H9 (cell line): ENCODE measurements around the gene TMEM183A. TPM values are rescaled to one million over a fixed set of nuclear protein-coding genes. Genes with fewer than 3 reads are reported as not detected.

Source experiments
- DNase-seq: peaks from one replicate; pipeline ENCODE4 v3.0.0-alpha.2; 2017
- H2AFZ ChIP-seq: one replicate; pipeline ENCODE4 v1.6.1; 2013; ENCODE audit warnings: mild to moderate bottlenecking, low read length, control low read depth, moderate library complexity
- H2AK5ac ChIP-seq: 2 replicates; pipeline ENCODE4 v1.6.1; 2013; ENCODE audit warnings: low read length, control low read depth, mixed read lengths; ENCODE audit not compliant: insufficient read length
- H2BK120ac ChIP-seq: one replicate; pipeline ENCODE4 v1.6.1; 2013; ENCODE audit warnings: low read depth, mild to moderate bottlenecking, low read length, control low read depth, inconsistent platforms; ENCODE audit not compliant: poor library complexity, severe bottlenecking
- H2BK12ac ChIP-seq: 2 replicates; pipeline ENCODE4 v1.6.1; 2013; ENCODE audit warnings: low read length, control low read depth, mixed read lengths, low read depth; ENCODE audit not compliant: insufficient read length
- H2BK15ac ChIP-seq: 2 replicates; pipeline ENCODE4 v1.6.1; 2013; ENCODE audit warnings: low read depth, low read length, control low read depth
- H2BK20ac ChIP-seq: one replicate; pipeline ENCODE4 v1.6.1; 2013; ENCODE audit warnings: low read depth, mild to moderate bottlenecking, low read length, control low read depth, inconsistent platforms; ENCODE audit not compliant: poor library complexity, severe bottlenecking
- H2BK5ac ChIP-seq: 2 replicates; pipeline ENCODE4 v1.6.1; 2013; ENCODE audit warnings: low read length, control low read depth, mixed read lengths; ENCODE audit not compliant: insufficient read length
- H3K14ac ChIP-seq: 2 replicates; pipeline ENCODE4 v1.6.1; 2013; ENCODE audit warnings: low read length, control low read depth; ENCODE audit not compliant: insufficient read depth
- H3K18ac ChIP-seq: 2 replicates; pipeline ENCODE4 v1.6.1; 2013; ENCODE audit warnings: low read depth, mild to moderate bottlenecking, mixed read lengths, low read length, control low read depth; ENCODE audit not compliant: insufficient read length
- H3K23ac ChIP-seq: 2 replicates; pipeline ENCODE4 v1.6.1; 2013; ENCODE audit warnings: low read length, control low read depth, mixed read lengths, low read depth; ENCODE audit not compliant: insufficient read length
- H3K23me2 ChIP-seq: 2 replicates; pipeline ENCODE4 v1.6.1; 2013; ENCODE audit warnings: low read depth, mild to moderate bottlenecking, mixed read lengths, low read length, control low read depth; ENCODE audit not compliant: insufficient read length, poor library complexity, severe bottlenecking
- H3K27ac ChIP-seq: 2 replicates; pipeline ENCODE4 v1.5.1; 2013; ENCODE audit warnings: low read length, control low read depth, mixed read lengths, low read depth; ENCODE audit not compliant: insufficient read length
- H3K27me3 ChIP-seq: 2 replicates; pipeline ENCODE4 v1.6.1; 2013; ENCODE audit warnings: low read length, control low read depth, inconsistent platforms; ENCODE audit not compliant: insufficient read depth
- H3K4ac ChIP-seq: 2 replicates; pipeline ENCODE4 v1.6.1; 2013; ENCODE audit warnings: low read depth, mild to moderate bottlenecking, control low read depth, inconsistent platforms, low read length, moderate library complexity
- H3K4me1 ChIP-seq: 2 replicates; pipeline ENCODE4 v1.6.1; 2013; ENCODE audit warnings: low read length, control low read depth, inconsistent platforms; ENCODE audit not compliant: insufficient read depth
- H3K4me2 ChIP-seq: 2 replicates; pipeline ENCODE4 v1.6.1; 2013; ENCODE audit warnings: low read length, control low read depth, mixed read lengths; ENCODE audit not compliant: insufficient read length, insufficient read depth
- H3K56ac ChIP-seq: 2 replicates; pipeline ENCODE4 v1.6.1; 2013; ENCODE audit warnings: low read depth, mild to moderate bottlenecking, mixed read lengths, low read length, control low read depth; ENCODE audit not compliant: insufficient read length
- H3K79me1 ChIP-seq: 2 replicates; pipeline ENCODE4 v1.6.1; 2013; ENCODE audit warnings: low read depth, mild to moderate bottlenecking, moderate library complexity, low read length, control low read depth, inconsistent platforms; ENCODE audit not compliant: insufficient read depth, poor library complexity, severe bottlenecking
- H3K79me2 ChIP-seq: 2 replicates; pipeline ENCODE4 v1.6.1; 2013; ENCODE audit warnings: low read length, control low read depth, inconsistent platforms; ENCODE audit not compliant: insufficient read depth
- H3K9ac ChIP-seq: 2 replicates; pipeline ENCODE4 v1.6.1; 2013; ENCODE audit warnings: low read length, control low read depth, mixed read lengths; ENCODE audit not compliant: insufficient read length; ENCODE audit errors: extremely low read depth
- H3K9me3 ChIP-seq: one replicate; pipeline ENCODE4 v1.6.1; 2013; ENCODE audit warnings: low read depth, low read length, inconsistent platforms; ENCODE audit not compliant: control insufficient read depth
- H3T11ph ChIP-seq: one replicate; pipeline ENCODE4 v1.6.1; 2013; ENCODE audit warnings: mild to moderate bottlenecking, low read length, control low read depth, inconsistent platforms
- H4K20me1 ChIP-seq: one replicate; pipeline ENCODE4 v1.6.1; 2013; ENCODE audit not compliant: control insufficient read depth, insufficient read length, insufficient read depth
- H4K5ac ChIP-seq: 2 replicates; pipeline ENCODE4 v1.6.1; 2013; ENCODE audit warnings: low read depth, mild to moderate bottlenecking, mixed read lengths, low read length, control low read depth; ENCODE audit not compliant: insufficient read length
- H4K8ac ChIP-seq: replicated peaks from 2 replicates; pipeline ENCODE4 v1.6.1; 2013; ENCODE audit warnings: low read length, control low read depth, mixed read lengths, low read depth; ENCODE audit not compliant: insufficient read length
- H4K91ac ChIP-seq: 2 replicates; pipeline ENCODE4 v1.6.1; 2013; ENCODE audit warnings: low read depth, mild to moderate bottlenecking, moderate library complexity, mixed read lengths, low read length, control low read depth; ENCODE audit not compliant: insufficient read length
- H3K27ac Mint-ChIP-seq, 3 experiments: 2 replicates in 2 of 3; 3 replicates in 1 of 3; pipeline ENCODE4 v1.8.0; 2020 to 2021; ENCODE audit warnings: mixed read lengths in 3 of 3, mild to moderate bottlenecking in 1 of 3, moderate library complexity in 1 of 3
- H3K27me3 Mint-ChIP-seq: 2 replicates; pipeline ENCODE4 v1.8.0; 2021; ENCODE audit warnings: low read depth, mild to moderate bottlenecking, moderate library complexity, mixed read lengths
- H3K36me3 Mint-ChIP-seq, 3 experiments: 2 replicates in 2 of 3; 3 replicates in 1 of 3; pipeline ENCODE4 v1.8.0; 2020 to 2021; ENCODE audit warnings: low read depth in 3 of 3, mixed read lengths in 3 of 3; ENCODE audit not compliant: insufficient read depth in 1 of 3
- H3K4me1 Mint-ChIP-seq, 2 experiments: 2 replicates each; pipeline ENCODE4 v1.8.0; 2020; ENCODE audit warnings: mixed read lengths in 2 of 2
- H3K4me3 Mint-ChIP-seq, 2 experiments: 2 replicates in 1 of 2; 3 replicates in 1 of 2; pipeline ENCODE4 v1.8.0; 2020 to 2021; ENCODE audit warnings: mild to moderate bottlenecking in 2 of 2, mixed read lengths in 2 of 2, moderate library complexity in 1 of 2
- H3K9me3 Mint-ChIP-seq, 2 experiments: 2 replicates in 1 of 2; 3 replicates in 1 of 2; pipeline ENCODE4 v1.8.0; 2020; ENCODE audit warnings: mild to moderate bottlenecking in 2 of 2, mixed read lengths in 2 of 2, moderate library complexity in 1 of 2
- WGBS: extraction: QIAGEN DNeasy Blood & Tissue Kit; methylation state at CpG from one replicate; pipeline ENCODE4 v1.1.7; 2013; ENCODE audit warnings: missing lambda C conversion rate, low lambda C conversion rate, mixed read lengths; ENCODE audit not compliant: insufficient read length; ENCODE audit errors: extremely low coverage; 5-methylcytosine and 5-hydroxymethylcytosine counted together
- total RNA-seq: library from RNA; stranded (reverse); gene quantifications from 2 replicates; pipeline ENCODE4 v1.2.1, GENCODE V29; 2021
- TF ChIP-seq, protein P1 (sequence below): fragments of 200-600 bp; sonication (generic); conservative IDR thresholded peaks from 3 replicates; pipeline ENCODE4 v1.8.0; 2021; ENCODE audit warnings: antibody characterized with exemption, mild to moderate bottlenecking

Gene TMEM183A
- total RNA-seq, 1 experiment from 2014 or later, result 93.4 TPM

DNA sequence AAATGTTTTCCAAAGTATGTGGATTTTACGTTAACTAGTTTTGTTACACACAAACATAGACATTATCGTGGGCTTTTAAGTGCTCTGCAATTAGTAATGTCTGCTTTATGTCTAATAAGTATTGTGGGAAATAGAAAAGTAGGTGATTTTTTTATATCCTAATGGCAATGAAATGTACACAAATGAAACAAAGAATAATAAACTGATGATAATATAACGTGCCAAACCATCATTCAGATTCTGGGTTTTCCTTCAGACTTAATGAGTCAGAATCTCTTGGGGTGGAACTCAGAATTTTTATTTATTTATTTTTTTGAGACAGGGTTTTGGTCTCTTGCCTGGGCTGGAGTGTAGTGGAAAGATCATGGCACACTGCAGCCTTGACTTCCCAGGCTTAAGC is 2.0 kb downstream of the TMEM183A start:
- H3K4ac ChIP-seq, result no peak overlapping the region
- Mint-ChIP-seq H3K36me3 (peaks cover 34 to 50% (median 50%) of the 10 kb centered on the region in 3 experiments; a peak in 6 of 7 replicates), H3K4me1 (peaks cover 19 to 23% of the 10 kb centered on the region in 2 experiments), H3K27ac (no peak overlapping the region), H3K27me3 (no peaks in the 10 kb centered on the region; the same call in 1 of the 2 replicates), H3K9me3 (no peaks in the 10 kb centered on the region; a peak in 2 of 5 replicates), H3K4me3 (peak overlapping the region in 1 of 2 experiments; percentile 97; a peak in 2 of 5 replicates)
- H3K4me1 ChIP-seq, result peaks cover 3% of the 10 kb centered on the region
- no peak overlapping the region for H2BK20ac ChIP-seq
- H3K9ac ChIP-seq, result no peak overlapping the region
- no peak overlapping the region for H3K23ac ChIP-seq
- no peak overlapping the region for H3K18ac ChIP-seq
- no CpG with 5 or more reads among the region's 3 CpGs for whole genome bisulfite sequencing
- no peak overlapping the region for H2AFZ ChIP-seq
- H3K4me2 ChIP-seq, result no peak overlapping the region
- no peak overlapping the region for H3K56ac ChIP-seq
- H3K23me2 ChIP-seq, result peaks cover 4% of the 10 kb centered on the region
- H3T11ph ChIP-seq, result no peak overlapping the region
- DNase-seq, result no peak
- H4K91ac ChIP-seq, result no peak overlapping the region
- H3K9me3 ChIP-seq, result no peaks in the 10 kb centered on the region
- H4K8ac ChIP-seq, result no peak overlapping the region
- H2BK15ac ChIP-seq, result no peak overlapping the region
- H3K27ac ChIP-seq, result no peak overlapping the region
- peaks cover 9% of the 10 kb centered on the region; the same call in 1 of the 2 replicates for H3K79me2 ChIP-seq
- H2AK5ac ChIP-seq, result no peak overlapping the region
- H4K5ac ChIP-seq, result no peak overlapping the region
- no peak overlapping the region for H2BK120ac ChIP-seq
- TF ChIP-seq, protein P1, sequence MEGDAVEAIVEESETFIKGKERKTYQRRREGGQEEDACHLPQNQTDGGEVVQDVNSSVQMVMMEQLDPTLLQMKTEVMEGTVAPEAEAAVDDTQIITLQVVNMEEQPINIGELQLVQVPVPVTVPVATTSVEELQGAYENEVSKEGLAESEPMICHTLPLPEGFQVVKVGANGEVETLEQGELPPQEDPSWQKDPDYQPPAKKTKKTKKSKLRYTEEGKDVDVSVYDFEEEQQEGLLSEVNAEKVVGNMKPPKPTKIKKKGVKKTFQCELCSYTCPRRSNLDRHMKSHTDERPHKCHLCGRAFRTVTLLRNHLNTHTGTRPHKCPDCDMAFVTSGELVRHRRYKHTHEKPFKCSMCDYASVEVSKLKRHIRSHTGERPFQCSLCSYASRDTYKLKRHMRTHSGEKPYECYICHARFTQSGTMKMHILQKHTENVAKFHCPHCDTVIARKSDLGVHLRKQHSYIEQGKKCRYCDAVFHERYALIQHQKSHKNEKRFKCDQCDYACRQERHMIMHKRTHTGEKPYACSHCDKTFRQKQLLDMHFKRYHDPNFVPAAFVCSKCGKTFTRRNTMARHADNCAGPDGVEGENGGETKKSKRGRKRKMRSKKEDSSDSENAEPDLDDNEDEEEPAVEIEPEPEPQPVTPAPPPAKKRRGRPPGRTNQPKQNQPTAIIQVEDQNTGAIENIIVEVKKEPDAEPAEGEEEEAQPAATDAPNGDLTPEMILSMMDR, result no peak
- no peak overlapping the region for H3K14ac ChIP-seq
- no peak overlapping the region for H2BK12ac ChIP-seq
- no peaks in the 10 kb centered on the region for H3K27me3 ChIP-seq
- H4K20me1 ChIP-seq, result no peaks in the 10 kb centered on the region
- H3K79me1 ChIP-seq, result peaks cover 5% of the 10 kb centered on the region
- H2BK5ac ChIP-seq, result no peak overlapping the region
